Measurements from ENCODE around the gene RBM17. TPM values are rescaled to one million over a fixed set of nuclear protein-coding genes. Genes with fewer than 3 reads are reported as not detected.
A peak's percentile ranks its signal among the peaks of the same experiment; 100 is the strongest.

The RBM17 gene
- total RNA-seq, 1 experiment from 2014 or later: 124 TPM

GRCh38 chr10:6089334-6090219 lies 743 bp downstream of the RBM17 start:
- H2BK20ac ChIP-seq (ENCODE audit: low read depth, low read length, poor library complexity, severe bottlenecking): no peak overlapping the region
- H2AK5ac ChIP-seq (ENCODE audit: insufficient read length, low read length): no peak overlapping the region
- no peak overlapping the region for H2BK15ac ChIP-seq (ENCODE audit: low read depth, low read length)
- H3K9me3 ChIP-seq (ENCODE audit: control insufficient read depth, low read depth, low read length): no peaks in the 10 kb centered on the region
- no peak overlapping the region for H3K56ac ChIP-seq (ENCODE audit: insufficient read length, low read depth, low read length)
- no peak overlapping the region for H2AFZ ChIP-seq (ENCODE audit: low read length)
- H3K23me2 ChIP-seq (ENCODE audit: insufficient read length, low read depth, low read length, poor library complexity, severe bottlenecking): peaks cover 7% of the 10 kb centered on the region
- H3K27ac ChIP-seq (ENCODE audit: insufficient read length, low read depth, low read length): no peak overlapping the region
- H4K20me1 ChIP-seq (ENCODE audit: control insufficient read depth, insufficient read depth, insufficient read length): peaks cover 3% of the 10 kb centered on the region
- no peak for TF ChIP-seq CTCF (conservative IDR thresholded peaks at IDR 0.05)
- H3K79me1 ChIP-seq (ENCODE audit: insufficient read depth, low read depth, low read length, poor library complexity, severe bottlenecking): no peaks in the 10 kb centered on the region
- peaks cover 37 to 49% of the 10 kb centered on the region in 2 experiments for H3K4me1 Mint-ChIP-seq
- H4K91ac ChIP-seq (ENCODE audit: insufficient read length, low read depth, low read length): no peak overlapping the region
- peak overlapping the region; percentile 81 to 90 for H3K4me3 Mint-ChIP-seq
- H4K5ac ChIP-seq (ENCODE audit: insufficient read length, low read depth, low read length): no peak overlapping the region
- H3K14ac ChIP-seq (ENCODE audit: insufficient read depth, low read length): peak overlapping the region; percentile 78
- no peak overlapping the region for H4K8ac ChIP-seq (replicated peaks; ENCODE audit: insufficient read length, low read depth, low read length)
- peaks cover 4% of the 10 kb centered on the region; the same call in 1 of the 2 replicates for H3K4me1 ChIP-seq (ENCODE audit: insufficient read depth, low read length)
- peaks cover 35% of the 10 kb centered on the region; the same call in 1 of the 2 replicates for H3K79me2 ChIP-seq (ENCODE audit: insufficient read depth, low read length)
- no peaks in the 10 kb centered on the region for H3K27me3 ChIP-seq (ENCODE audit: insufficient read depth, low read length)
- H3K36me3 Mint-ChIP-seq (ENCODE audit: insufficient read depth in 1 of 3, low read depth in 3 of 3): no peaks in the 10 kb centered on the region; a peak in 1 of 7 replicates
- no peaks in the 10 kb centered on the region for H3K27me3 Mint-ChIP-seq (ENCODE audit: low read depth)
- H2BK5ac ChIP-seq (ENCODE audit: insufficient read length, low read length): no peak overlapping the region
- H3K4ac ChIP-seq (ENCODE audit: low read depth, low read length): no peak overlapping the region
- H3K4me2 ChIP-seq (ENCODE audit: insufficient read depth, insufficient read length, low read length): peak overlapping the region; percentile 90
- no CpG with 5 or more reads among the region's 53 CpGs for WGBS (ENCODE audit: extremely low coverage, insufficient read length, low lambda C conversion rate)
- peak overlapping the region; percentile 91 for H3K9ac ChIP-seq (ENCODE audit: extremely low read depth, insufficient read length, low read length)
- peak overlapping the region in 2 of 3 experiments; percentile 73 to 97; a peak in 4 of 7 replicates for H3K27ac Mint-ChIP-seq
- H2BK12ac ChIP-seq (ENCODE audit: insufficient read length, low read depth, low read length): no peak overlapping the region
- H3K23ac ChIP-seq (ENCODE audit: insufficient read length, low read depth, low read length): no peak overlapping the region
- peak; percentile 44 for DNase-seq
- H3T11ph ChIP-seq (ENCODE audit: low read length): no peak overlapping the region
- peaks cover 0 to 2% of the 10 kb centered on the region in 2 experiments; a peak in 2 of 5 replicates for H3K9me3 Mint-ChIP-seq
- H2BK120ac ChIP-seq (ENCODE audit: low read depth, low read length, poor library complexity, severe bottlenecking): no peak overlapping the region
- H3K18ac ChIP-seq (ENCODE audit: insufficient read length, low read depth, low read length): peak overlapping the region; percentile 67
